GM21786 (cell line): Measurements from ENCODE around the gene ADARB2.

Experiments
- ATAC-seq: cut with Tn5 transposase; IDR thresholded peaks from one replicate; pipeline ENCODE4 v1.9.1; 2021; ENCODE audit not compliant: unreplicated experiment

ADARB2 gene

DNA sequence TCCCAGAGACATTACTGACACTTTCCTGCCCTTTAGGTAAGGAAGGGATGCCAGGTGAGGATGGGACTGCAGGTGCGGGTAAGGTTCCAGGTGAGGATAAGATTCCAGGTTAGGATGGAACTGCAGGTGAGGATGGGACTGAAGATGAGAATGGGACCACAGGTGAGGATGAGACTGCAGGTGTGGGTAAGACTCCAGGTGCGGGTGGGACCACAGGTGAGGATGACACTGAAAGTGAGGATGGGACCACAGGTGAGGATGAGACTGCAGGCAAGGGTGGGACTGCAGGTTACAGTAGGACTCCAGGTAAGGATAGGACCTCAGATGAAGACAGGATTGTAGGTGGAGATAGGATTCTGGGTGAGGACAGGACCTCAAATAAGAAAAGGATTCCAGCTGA is 358.9 kb downstream of the ADARB2 start:
- ATAC-seq, result no peak

DNA sequence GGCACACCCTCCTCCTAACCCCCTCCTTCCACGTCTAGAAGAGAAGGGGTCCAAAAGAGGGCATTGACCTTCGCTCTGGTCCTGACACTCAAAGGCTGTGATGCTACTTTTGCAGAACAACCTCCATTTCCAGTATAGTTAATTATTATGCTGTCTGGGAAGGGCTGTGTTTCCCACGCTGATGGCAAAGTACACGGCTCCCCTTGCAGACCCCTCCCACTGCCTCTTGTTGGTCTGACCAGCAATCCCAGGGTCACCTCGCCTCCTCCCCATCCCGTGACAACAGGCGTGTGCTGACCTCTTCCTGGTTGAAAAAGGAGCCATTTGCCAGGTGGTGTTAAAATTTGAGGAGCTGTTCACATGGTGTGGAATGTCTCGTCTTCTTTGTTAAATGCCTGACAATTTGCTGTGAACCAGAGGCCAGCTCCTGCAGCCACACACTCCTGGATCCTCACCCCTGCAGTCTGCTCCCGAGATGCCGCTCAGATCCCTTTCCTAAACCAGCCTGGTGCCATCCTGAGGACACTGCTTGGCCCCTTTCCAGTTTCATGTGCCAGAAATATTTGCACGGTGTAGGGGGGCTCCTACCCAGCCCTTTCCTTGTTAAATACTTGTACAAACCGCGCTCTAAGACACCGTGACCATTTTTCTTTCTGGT is 359.5 kb downstream of the ADARB2 start:
- ATAC-seq, result no peak

- ATAC-seq, result no peak
Observed at GRCh38 chr10:1377231-1377630, 360.1 kb downstream of the ADARB2 start.

GRCh38 chr10:1376384-1376945 is 360.9 kb downstream of the ADARB2 start:
- ATAC-seq, result no peak

GRCh38 chr10:1375346-1376170 is 361.8 kb downstream of the ADARB2 start:
- ATAC-seq, result no peak

DNA sequence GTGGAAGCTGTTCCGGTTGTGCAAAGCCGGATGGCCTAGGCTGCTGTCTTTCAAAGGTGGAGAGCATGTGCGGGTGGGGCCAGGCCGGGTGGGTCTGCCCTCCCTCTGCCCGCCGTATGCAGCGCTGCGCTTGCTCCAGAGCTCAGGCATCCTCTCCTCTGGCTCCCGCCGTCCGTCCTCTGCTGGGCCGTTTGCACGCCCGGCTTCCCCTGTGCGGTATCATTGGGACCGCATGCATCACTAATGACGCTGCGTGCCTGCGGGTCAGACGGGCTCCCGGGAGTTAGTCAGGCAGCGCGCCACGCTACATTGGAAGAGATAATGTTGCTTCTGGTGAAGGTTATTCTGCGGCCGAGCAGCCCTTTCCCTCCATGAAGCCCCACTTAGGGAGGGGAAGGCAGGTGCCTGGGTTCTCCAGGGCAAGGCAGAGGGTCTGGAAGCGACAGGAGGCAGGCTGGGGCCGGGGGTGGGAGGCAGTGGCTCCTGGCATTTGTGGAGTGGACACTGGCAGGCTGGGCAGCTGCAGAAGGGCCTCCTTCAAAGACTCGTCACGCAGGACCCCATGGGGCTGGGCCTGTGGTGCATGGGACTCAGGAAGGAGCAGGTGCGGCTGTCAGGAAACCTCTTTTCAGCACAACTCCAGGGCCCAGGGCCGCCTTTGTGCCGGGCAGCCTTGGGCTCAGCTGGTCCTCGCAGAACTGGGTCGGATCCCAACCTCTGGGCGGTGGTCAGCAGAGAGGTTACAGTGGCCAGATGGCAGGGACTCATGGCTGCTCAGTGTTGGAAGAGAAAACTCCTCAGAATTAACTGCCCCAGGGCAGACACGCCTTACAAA is 362.6 kb downstream of the ADARB2 start:
- ATAC-seq, result no peak

- no peak for ATAC-seq
Observed at GRCh38 chr10:1373287-1373686, 364.0 kb downstream of the ADARB2 start.

- ATAC-seq, result no peak
Observed at GRCh38 chr10:1372212-1372611, 365.1 kb downstream of the ADARB2 start.

DNA sequence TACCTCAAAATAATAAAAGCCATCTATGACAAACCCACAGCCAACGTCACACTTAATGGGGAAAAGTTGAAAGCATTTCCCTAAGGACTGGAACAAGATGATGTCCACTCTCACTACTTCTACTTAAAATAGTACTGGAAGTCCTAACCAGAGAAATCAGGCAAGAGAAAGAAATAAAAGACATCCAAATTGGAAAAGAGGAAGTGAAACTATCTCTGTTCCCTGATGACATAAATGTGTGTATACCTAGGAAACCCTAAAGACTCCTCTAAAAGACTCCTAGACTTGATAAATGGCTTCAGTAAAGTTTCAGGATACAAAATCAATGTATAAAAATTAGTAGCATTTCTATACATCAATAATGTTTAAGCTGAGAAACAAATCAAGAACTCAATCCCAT is 367.0 kb downstream of the ADARB2 start:
- ATAC-seq, result no peak

- no peak for ATAC-seq
Observed at GRCh38 chr10:1369665-1370064, 367.7 kb downstream of the ADARB2 start.

- ATAC-seq, result no peak
Observed at GRCh38 chr10:1369197-1369596, 368.1 kb downstream of the ADARB2 start.

- no peak for ATAC-seq
Observed at GRCh38 chr10:1368842-1369171, 368.5 kb downstream of the ADARB2 start.

DNA sequence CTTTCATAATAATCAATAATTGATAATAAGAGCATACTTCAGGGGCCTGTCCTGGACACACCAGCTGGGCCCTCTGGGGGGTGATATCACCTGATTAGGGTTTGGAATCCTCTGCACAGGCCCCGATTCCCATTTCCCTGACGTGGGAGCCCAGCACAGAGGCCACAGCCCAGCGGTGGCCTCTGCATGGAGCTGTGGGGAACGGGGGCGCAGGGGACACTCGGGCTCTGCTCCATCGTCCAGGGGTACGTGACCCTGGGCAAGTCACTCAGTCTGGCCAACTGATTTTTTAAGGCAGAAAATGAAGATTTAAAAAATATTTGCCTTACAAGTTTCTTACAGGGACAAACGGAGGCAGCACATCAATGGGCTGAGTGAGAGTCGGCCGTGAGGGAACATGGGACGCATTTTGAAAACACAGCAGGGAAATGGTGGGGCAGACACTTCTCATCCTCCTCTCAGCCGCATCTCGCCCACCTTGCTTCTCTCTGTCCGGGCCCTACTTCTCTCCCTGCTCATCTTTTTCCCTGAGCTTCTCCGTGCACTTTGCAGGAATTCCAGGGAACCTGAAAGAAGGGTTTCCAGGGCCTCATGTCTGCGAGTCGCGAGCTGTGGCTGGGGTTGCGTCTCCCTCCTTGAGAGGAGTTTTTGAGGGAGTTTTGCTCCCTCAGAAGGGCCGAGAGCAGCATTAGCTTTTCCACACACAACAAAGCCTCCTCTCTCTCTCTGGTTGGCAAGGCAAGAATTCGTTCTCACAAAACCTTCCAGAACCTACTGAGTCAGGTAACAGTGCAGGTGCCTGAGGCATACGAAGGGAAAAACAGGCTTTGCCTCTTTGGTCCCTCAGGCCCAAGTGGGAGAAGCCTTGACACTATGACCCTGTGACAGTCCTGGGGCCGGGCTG is 369.1 kb downstream of the ADARB2 start:
- no peak for ATAC-seq

DNA sequence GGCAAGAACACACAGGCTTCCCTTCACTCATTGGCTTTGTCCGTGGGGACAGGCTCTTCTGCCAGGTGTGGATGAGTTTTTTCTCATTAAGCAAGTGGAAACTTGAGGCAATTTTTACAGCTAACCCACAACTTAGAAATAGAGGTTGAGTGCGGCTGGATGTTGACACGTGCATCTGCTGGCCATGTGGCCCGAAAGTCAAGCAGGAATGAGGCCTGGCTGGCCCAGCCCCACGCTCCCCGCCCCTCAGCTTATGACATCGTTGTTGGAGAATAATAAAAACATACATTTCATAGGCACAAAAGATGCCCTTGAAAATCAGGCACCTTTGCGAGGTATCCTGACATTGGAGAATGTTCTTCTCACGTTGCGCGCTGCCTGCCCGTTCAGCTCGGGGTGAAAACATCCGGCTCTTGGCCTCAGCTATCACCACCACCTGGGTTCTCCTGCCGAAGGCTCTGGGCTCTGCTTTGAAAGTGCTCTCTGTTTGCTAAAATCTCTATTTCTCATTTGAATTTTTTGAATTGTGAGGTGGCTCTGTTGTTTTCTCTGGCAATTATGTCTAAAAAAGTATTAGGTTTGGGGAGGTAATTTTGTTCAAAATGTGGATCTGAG is 370.4 kb downstream of the ADARB2 start:
- ATAC-seq, result no peak

DNA sequence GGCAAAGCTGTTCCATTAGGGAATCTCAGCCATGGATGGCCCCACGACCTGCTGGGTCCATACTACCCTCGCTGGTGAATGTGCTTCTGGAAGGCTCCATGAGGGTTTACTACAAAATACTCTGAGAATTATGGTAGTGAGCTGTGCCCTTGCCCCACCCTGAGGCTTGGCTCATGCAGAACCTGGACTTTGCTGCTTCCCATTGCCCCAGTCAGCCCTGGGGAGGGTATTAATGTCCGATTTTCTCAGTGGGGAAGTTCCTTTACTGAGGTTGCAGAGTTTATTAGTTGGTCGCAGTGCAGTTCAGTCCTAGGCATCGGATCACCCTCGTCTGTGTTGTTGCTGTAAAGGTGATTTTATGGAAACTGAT is 371.0 kb downstream of the ADARB2 start:
- no peak for ATAC-seq

DNA sequence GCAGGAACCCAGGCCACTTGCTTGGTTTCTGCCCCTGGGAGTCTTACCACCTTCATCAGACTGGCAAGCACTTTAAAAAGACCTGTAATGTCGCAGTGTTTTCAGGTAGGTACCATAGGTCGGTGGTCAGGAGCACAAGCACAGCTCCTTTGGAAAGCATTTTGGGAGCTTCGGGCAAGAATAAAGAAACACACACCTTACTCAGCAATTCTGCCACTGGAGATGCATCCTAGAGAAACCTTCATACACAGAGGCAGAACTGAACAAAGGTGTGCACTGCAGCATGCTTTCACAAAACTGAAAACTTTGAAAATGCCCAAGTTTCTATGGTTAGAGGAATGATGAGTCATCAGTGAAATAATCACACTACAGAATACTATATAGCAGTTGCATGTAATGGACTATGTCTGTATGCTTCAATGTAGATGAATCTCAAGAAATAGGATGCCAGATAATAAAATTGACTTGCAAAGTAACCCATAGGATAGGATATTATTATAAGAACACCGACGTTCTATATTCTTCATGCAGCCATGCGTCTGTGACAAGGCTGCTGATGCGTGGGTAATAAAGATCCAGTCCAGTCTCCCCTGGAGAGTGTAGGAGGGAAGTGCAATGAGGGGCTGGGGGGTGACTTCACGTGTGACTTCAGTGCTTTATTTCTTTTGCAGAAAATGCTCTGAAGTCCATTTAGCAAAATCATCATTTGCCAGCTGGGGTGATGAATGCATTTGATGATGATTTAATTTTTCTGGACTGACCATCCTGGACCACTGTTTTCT is 371.6 kb downstream of the ADARB2 start:
- no peak for ATAC-seq

- ATAC-seq, result no peak
Observed at GRCh38 chr10:1364151-1364910, 373.0 kb downstream of the ADARB2 start.

DNA sequence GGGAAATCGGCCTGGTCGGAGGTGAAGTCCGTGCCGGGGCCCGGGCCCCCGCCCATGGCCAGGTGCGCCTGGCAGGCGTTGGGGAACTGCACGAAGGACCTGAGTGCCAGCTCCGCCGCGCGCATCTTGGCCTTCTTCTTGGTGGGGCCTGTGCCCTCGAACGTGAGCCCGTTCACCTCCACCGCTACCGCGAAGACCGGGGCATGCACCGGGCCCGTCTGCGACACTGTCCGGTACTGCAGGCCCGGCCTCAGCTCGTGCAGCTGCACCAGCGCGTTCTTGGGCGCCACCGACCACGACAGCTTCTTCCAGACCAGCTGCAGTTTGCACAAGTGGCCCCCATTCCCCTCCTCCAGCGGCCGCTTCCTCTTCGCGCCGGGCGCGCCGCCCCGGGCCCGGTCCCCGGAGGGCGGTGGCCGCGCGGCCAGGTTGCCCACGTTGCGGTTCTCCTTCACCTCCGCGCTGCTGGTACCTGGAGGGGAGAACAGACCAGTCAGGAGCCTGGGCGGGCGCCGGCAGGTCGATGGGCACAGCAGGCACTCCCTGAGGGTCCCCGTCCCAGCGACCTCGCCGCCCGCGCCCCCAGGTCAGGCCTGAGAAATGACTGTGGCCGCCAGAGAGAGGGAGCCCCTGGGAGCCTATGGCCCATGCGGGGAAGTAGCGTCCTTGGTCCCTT is 373.7 kb downstream of the ADARB2 start:
- ATAC-seq, result no peak
